ENCODE results near the gene CFAP20.

- no peak for TF ChIP-seq TAF1 (IDR thresholded peaks at IDR 0.05; ENCODE audit: borderline replicate concordance, low read depth, low read length)
- no peak for TF ChIP-seq POLR2A (IDR thresholded peaks at IDR 0.05; ENCODE audit: low read depth, low read length)
Measured at GRCh38 chr16:58085584-58086251, 43.5 kb downstream of the CFAP20 start.

All from GM12892 (cell line).